Tibial artery (tissue), 4 donors: ENCODE results near the gene CFAP77.

Experiments used
- DNase-seq, 2 donors: peaks; one replicate each; pipeline ENCODE4 v3.0.0-alpha.2; 2019
- H3K27ac ChIP-seq, 2 donors: fragments of 200-600 bp; sonication (generic) in 1 of 2; 1 replicate in 1 of 2; 2 replicates in 1 of 2; pipeline ENCODE4 v1.5.1; 2018 to 2019; ENCODE audit warnings: mild to moderate bottlenecking in 1 of 2
- H3K27me3 ChIP-seq, 2 donors: fragments of 200-600 bp; sonication (generic) in 1 of 2; one replicate each; pipeline versions ENCODE4 v1.5.1 to v1.6.0; 2016 to 2019
- H3K36me3 ChIP-seq, 3 donors: fragments of 200-600 bp; sonication (generic) in 2 of 3; one replicate each; pipeline ENCODE4 v1.5.1; 2016 to 2019; ENCODE audit warnings: mild to moderate bottlenecking in 2 of 3
- H3K4me1 ChIP-seq, 4 donors: fragments of 200-600 bp; sonication (generic) in 2 of 4; 1 replicate in 3 of 4; 2 replicates in 1 of 4; pipeline ENCODE4 v1.5.1; 2016 to 2019
- H3K4me3 ChIP-seq, 2 donors: fragments of 200-600 bp; sonication (generic) in 1 of 2; 1 replicate in 1 of 2; 2 replicates in 1 of 2; pipeline ENCODE4 v1.5.1; 2018 to 2019; ENCODE audit warnings: mild to moderate bottlenecking in 2 of 2
- H3K9me3 ChIP-seq, 3 donors: fragments of 200-600 bp; sonication (generic) in 1 of 3; one replicate each; pipeline ENCODE4 v1.5.1; 2016 to 2019
- CTCF ChIP-seq, 2 experiments: fragments of 200-600 bp in 1 of 2; fragments of 450-650 bp in 1 of 2; IDR thresholded peaks; one replicate each; pipeline ENCODE4 v1.5.1; 2017 to 2019; ENCODE audit warnings: antibody characterized with exemption in 2 of 2, mild to moderate bottlenecking in 1 of 2, moderate library complexity in 1 of 2
- intact Hi-C: fragments of 100-400 bp; cut with DNase I; formaldehyde crosslinking; loops from one replicate; pipeline ENCODE4 v1.15.0; 2023; ENCODE audit warnings: low total_unique reads

The CFAP77 gene

GRCh38 chr9:132572921-132573320, 162.9 kb downstream of the CFAP77 start:
- H3K9me3 ChIP-seq = no peaks in the 10 kb centered on the region
- TF ChIP-seq CTCF (IDR thresholded peaks at IDR 0.05) = no peak
- H3K27me3 ChIP-seq = peaks cover 0 to 68% of the 10 kb centered on the region in 2 donors
- H3K27ac ChIP-seq = no peak overlapping the region
- H3K4me1 ChIP-seq = no peaks in the 10 kb centered on the region
- H3K4me3 ChIP-seq = no peak overlapping the region
- intact Hi-C loops = no loop called here
- no peak for DNase-seq
- no peaks in the 10 kb centered on the region for H3K36me3 ChIP-seq

DNA sequence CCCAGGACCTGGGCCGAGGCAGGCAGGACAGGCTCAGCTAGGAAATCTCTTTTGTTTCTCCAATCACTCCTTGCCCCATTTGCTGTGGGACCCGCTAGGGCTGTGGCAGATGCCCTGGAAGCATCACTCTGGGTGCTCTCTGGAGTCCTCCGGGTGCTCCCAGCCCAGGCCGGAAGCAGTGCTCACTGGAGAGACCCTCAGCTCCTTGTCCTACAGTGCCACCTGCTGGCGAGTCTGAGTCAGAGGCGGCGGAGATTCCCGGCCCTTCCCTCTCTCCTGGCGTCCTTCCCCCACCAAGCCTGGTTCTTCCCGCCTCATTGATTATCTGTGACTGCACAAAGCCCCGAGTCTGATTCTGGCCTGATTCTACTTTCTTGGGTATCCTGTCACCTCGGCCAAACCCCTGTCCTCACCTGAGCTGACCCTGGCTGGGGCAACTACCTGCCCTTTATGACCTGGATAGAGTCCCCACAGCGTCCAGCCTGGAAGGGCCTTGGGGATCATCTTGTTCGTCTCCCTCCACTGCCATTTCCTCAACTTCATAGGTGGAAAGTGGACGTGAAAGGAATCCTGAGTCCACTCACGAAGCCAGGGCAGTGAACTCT, 165.1 kb downstream of the CFAP77 start:
- TF ChIP-seq CTCF (IDR thresholded peaks at IDR 0.05) = peak; percentile 25 to 38
- no peak overlapping the region for H3K27ac ChIP-seq
- peak in 1 of 2 donors; percentile 33 for DNase-seq
- intact Hi-C loops = no loop called here
- H3K4me3 ChIP-seq = no peak overlapping the region
- peaks cover 0 to under 1% (median 0%) of the 10 kb centered on the region in 4 donors for H3K4me1 ChIP-seq
- H3K27me3 ChIP-seq = peaks cover 0 to 90% of the 10 kb centered on the region in 2 donors
- no peaks in the 10 kb centered on the region for H3K36me3 ChIP-seq
- H3K9me3 ChIP-seq = no peaks in the 10 kb centered on the region

DNA sequence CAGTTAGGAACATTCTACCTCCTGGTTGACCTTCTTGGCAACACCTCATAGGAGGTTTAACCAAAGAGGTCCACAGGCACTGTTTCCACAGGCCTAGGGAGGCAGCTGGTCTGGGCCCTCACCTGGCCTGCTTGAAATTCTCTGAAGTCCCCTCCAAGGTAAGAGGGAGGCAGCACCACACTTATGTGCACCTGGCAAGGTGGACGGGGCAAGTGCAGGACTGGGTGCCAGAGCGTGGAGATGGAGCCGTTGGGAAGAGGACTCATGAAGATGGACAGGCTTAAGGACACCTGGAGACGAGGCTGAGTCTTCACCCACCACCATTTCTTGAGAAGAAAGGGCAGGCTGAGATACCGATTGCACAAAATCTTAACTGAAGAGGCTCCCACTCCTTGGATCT, 165.8 kb downstream of the CFAP77 start:
- intact Hi-C loops = no loop called here
- Histone ChIP-seq H3K4me1 (peaks cover 0 to 7% (median 0%) of the 10 kb centered on the region in 4 donors), H3K36me3 (no peaks in the 10 kb centered on the region), H3K27ac (no peak overlapping the region), H3K27me3 (peaks cover 0 to 91% of the 10 kb centered on the region in 2 donors), H3K9me3 (no peaks in the 10 kb centered on the region), H3K4me3 (no peak overlapping the region)
- DNase-seq = no peak
- no peak for TF ChIP-seq CTCF (IDR thresholded peaks at IDR 0.05)

DNA sequence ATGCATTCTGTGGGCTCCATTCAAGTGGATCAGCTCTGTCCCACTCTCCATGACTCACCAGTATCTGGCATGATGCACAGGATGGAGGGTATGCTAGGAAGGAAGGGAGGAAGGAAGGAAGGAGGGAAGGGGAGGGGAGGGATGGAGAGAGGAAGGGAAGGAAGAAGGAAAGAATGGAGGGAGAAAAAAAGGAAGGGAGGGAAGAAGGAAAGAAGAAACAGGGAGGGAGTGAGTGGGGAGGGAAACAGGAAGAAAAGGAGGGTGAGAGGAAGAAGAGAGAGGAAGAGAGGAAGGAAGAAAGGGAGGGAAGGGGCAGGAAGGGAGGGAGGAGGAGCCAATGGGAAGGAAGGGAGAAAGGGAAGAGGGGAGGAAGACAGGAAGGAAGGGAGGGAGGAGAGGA, 167.1 kb downstream of the CFAP77 start:
- intact Hi-C loops = no loop called here
- Histone ChIP-seq H3K27me3 (peaks cover 0 to 95% of the 10 kb centered on the region in 2 donors), H3K4me3 (no peak overlapping the region)

GRCh38 chr9:132578367-132578932, 168.4 kb downstream of the CFAP77 start:
- peaks cover 4 to 96% of the 10 kb centered on the region in 2 donors for H3K27me3 ChIP-seq
- H3K4me1 ChIP-seq = peaks cover 0 to 20% (median 7%) of the 10 kb centered on the region in 4 donors
- intact Hi-C loops = no loop called here
- no peak overlapping the region for H3K27ac ChIP-seq
- H3K4me3 ChIP-seq = no peak overlapping the region
- no peaks in the 10 kb centered on the region for H3K9me3 ChIP-seq
- H3K36me3 ChIP-seq = no peaks in the 10 kb centered on the region
- no peak for TF ChIP-seq CTCF (IDR thresholded peaks at IDR 0.05)
- DNase-seq = no peak

More for the DNA sequence above, 167.1 kb downstream of the CFAP77 start:
- Histone ChIP-seq H3K36me3 (no peaks in the 10 kb centered on the region), H3K27ac (no peak overlapping the region), H3K9me3 (no peaks in the 10 kb centered on the region), H3K4me1 (peaks cover 0 to 16% (median 5%) of the 10 kb centered on the region in 4 donors)
- TF ChIP-seq CTCF (IDR thresholded peaks at IDR 0.05) = no peak
- no peak for DNase-seq
